Loucy (cell line): ENCODE measurements around the gene ULK1.
A peak's percentile ranks its signal among the peaks of the same experiment; 100 is the strongest.

Source experiments
- H2AFZ ChIP-seq: fragments of 200-600 bp; sonication (generic); 2 replicates; pipeline ENCODE4 v1.6.0; 2016; ENCODE audit warnings: antibody characterized with exemption, mild to moderate bottlenecking, low read length, moderate library complexity
- H3F3A ChIP-seq: fragments of 200-600 bp; 2 replicates; pipeline ENCODE4 v1.6.0; 2016; ENCODE audit warnings: antibody characterized with exemption, low read depth, mild to moderate bottlenecking
- H3K27me3 ChIP-seq: fragments of 200-600 bp; sonication (generic); 2 replicates; pipeline ENCODE4 v1.6.1; 2014; ENCODE audit warnings: low read length, mild to moderate bottlenecking; ENCODE audit not compliant: insufficient read depth, poor library complexity, severe bottlenecking
- H3K36me3 ChIP-seq: fragments of 200-600 bp; sonication (generic); 2 replicates; pipeline ENCODE4 v1.6.1; 2016; ENCODE audit warnings: low read length; ENCODE audit not compliant: insufficient read depth
- H3K4me1 ChIP-seq: fragments of 200-600 bp; sonication (generic); 2 replicates; pipeline ENCODE4 v1.5.1; 2014; ENCODE audit warnings: low read length, mild to moderate bottlenecking; ENCODE audit not compliant: insufficient read depth, poor library complexity, severe bottlenecking
- H3K4me2 ChIP-seq: fragments of 200-600 bp; sonication (generic); 2 replicates; pipeline ENCODE4 v1.6.0; 2014; ENCODE audit warnings: antibody characterized with exemption, low read length, low read depth, mild to moderate bottlenecking; ENCODE audit not compliant: poor library complexity, severe bottlenecking
- H3K4me3 ChIP-seq: fragments of 200-600 bp; sonication (generic); 2 replicates; pipeline ENCODE4 v1.5.1; 2014; ENCODE audit warnings: low read length, mild to moderate bottlenecking, mixed read lengths; ENCODE audit not compliant: poor library complexity, severe bottlenecking
- H3K79me2 ChIP-seq: fragments of 200-600 bp; sonication (generic); 2 replicates; pipeline ENCODE4 v1.6.1; 2014; ENCODE audit warnings: low read length; ENCODE audit not compliant: insufficient read depth
- H3K9ac ChIP-seq: fragments of 200-600 bp; sonication (generic); 2 replicates; pipeline ENCODE4 v1.6.0; 2014; ENCODE audit warnings: mild to moderate bottlenecking, low read depth, low read length, moderate library complexity; ENCODE audit not compliant: poor library complexity, severe bottlenecking
- H3K9me2 ChIP-seq: fragments of 200-600 bp; sonication (generic); replicated peaks from 2 replicates; pipeline ENCODE4 v1.6.1; 2016; ENCODE audit warnings: low read depth, low read length, mixed read lengths
- H3K9me3 ChIP-seq: fragments of 200-600 bp; sonication (generic); 2 replicates; pipeline ENCODE4 v1.6.1; 2014; ENCODE audit warnings: mild to moderate bottlenecking, antibody characterized with exemption, low read length, low read depth; ENCODE audit not compliant: insufficient read depth
- H4K20me1 ChIP-seq: fragments of 200-600 bp; sonication (generic); 2 replicates; pipeline ENCODE4 v1.6.0; 2014; ENCODE audit warnings: antibody characterized with exemption, low read length, mild to moderate bottlenecking; ENCODE audit not compliant: insufficient read depth, poor library complexity, severe bottlenecking
- CTCF ChIP-seq: fragments of 200-600 bp; sonication (generic); conservative IDR thresholded peaks from 2 replicates; pipeline ENCODE4 v1.5.1; 2014; ENCODE audit warnings: mild to moderate bottlenecking, antibody characterized with exemption, low read length
- EZH2phosphoT487 ChIP-seq: fragments of 200-600 bp; IDR thresholded peaks from 2 replicates; pipeline ENCODE4 v1.6.1; 2018; ENCODE audit warnings: antibody characterized with exemption, mild to moderate bottlenecking, moderate library complexity, borderline replicate concordance

ULK1 gene

GRCh38 chr12:131894313-131894860 is at the start of gene ULK1:
Gene ULK1 (plus strand): TSS chr12:131894622. CDS start chr12:131895002, 380 bp downstream.
- Histone ChIP-seq H3K27me3 (no peaks in the 10 kb centered on the region), H3K36me3 (no peaks in the 10 kb centered on the region), H4K20me1 (peaks cover 28% of the 10 kb centered on the region), H3K4me2 (peak within 1 kb of the TSS; percentile 96), H3F3A (no peaks in the 10 kb centered on the region; the same call in 1 of the 2 replicates), H3K9me3 (no peaks in the 10 kb centered on the region), H3K79me2 (peaks cover 33% of the 10 kb centered on the region), H3K4me1 (peaks cover 18% of the 10 kb centered on the region), H3K4me3 (peak within 1 kb of the TSS; percentile 91), H3K9ac (peak within 1 kb of the TSS; percentile 80), H2AFZ (no peak within 1 kb of the TSS), H3K9me2 (no peaks in the 10 kb centered on the region)
- TF ChIP-seq EZH2phosphoT487 (no peak), CTCF (no peak)

GRCh38 chr12:131844656-131845055 is 49.8 kb upstream of the ULK1 start:
- Histone ChIP-seq H4K20me1 (no peaks in the 10 kb centered on the region), H3K9me3 (no peaks in the 10 kb centered on the region), H3K4me3 (no peak overlapping the region), H3K36me3 (no peaks in the 10 kb centered on the region), H2AFZ (no peak overlapping the region), H3K4me2 (no peak overlapping the region), H3F3A (no peaks in the 10 kb centered on the region), H3K27me3 (no peaks in the 10 kb centered on the region), H3K4me1 (no peaks in the 10 kb centered on the region), H3K9me2 (no peaks in the 10 kb centered on the region), H3K9ac (no peak overlapping the region), H3K79me2 (no peaks in the 10 kb centered on the region)
- TF ChIP-seq EZH2phosphoT487 = no peak
- TF ChIP-seq CTCF = no peak

GRCh38 chr12:131845121-131845520 is 49.3 kb upstream of the ULK1 start:
- Histone ChIP-seq H3K79me2 (no peaks in the 10 kb centered on the region), H3K4me1 (no peaks in the 10 kb centered on the region), H3F3A (no peaks in the 10 kb centered on the region), H3K36me3 (no peaks in the 10 kb centered on the region), H3K9me3 (no peaks in the 10 kb centered on the region), H2AFZ (no peak overlapping the region), H3K9ac (no peak overlapping the region), H3K4me3 (no peak overlapping the region), H3K4me2 (no peak overlapping the region), H4K20me1 (no peaks in the 10 kb centered on the region), H3K9me2 (no peaks in the 10 kb centered on the region), H3K27me3 (no peaks in the 10 kb centered on the region)
- TF ChIP-seq EZH2phosphoT487 (no peak), CTCF (no peak)
